ENCODE measurements around the gene HELZ2.

HELZ2 gene

DNA sequence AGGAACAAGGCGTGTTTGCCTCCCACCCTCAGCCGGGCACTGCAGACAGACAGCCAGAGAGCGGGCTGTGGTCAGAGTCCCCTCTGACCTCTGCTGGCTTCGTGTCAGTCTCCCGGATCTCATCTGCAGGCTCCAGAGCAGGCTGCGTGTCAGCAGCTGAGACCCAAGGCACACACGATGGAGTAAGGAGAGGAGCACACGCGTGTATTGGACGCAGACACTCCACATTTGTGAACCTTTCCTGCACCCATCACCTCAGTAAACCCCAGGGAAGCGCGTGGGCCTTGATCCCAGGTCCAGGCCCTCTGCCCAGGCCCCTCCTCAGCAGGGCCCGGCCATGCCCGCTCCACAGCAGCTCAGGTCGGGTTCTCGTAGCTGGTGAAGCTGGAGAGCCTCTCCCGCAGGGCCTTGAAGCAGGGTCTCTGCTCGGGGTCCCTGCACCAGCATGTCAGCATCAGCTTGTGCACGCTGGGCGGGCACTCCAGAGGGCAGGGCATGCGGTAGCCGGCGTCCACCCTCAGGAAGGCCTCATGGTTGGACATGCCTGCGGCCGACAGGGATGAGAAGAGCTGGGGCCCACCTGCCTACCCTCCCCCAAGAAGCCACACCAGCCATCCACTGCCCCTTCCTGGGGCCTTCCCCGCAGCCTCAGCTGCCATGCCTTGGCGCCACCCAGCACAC, 44.7 kb downstream of the HELZ2 start:
- no peak overlapping the region for H3K27ac ChIP-seq
- H3K4me3 ChIP-seq (ENCODE audit: low read depth, low read length): no peak overlapping the region
- H3K9me3 ChIP-seq (ENCODE audit: severe bottlenecking): no peaks in the 10 kb centered on the region
- DNase-seq: no peak
- no peaks in the 10 kb centered on the region for H3K36me3 ChIP-seq
- H3K27me3 ChIP-seq (ENCODE audit: insufficient read depth, low read depth, severe bottlenecking): no peaks in the 10 kb centered on the region
- TF ChIP-seq, protein P1, sequence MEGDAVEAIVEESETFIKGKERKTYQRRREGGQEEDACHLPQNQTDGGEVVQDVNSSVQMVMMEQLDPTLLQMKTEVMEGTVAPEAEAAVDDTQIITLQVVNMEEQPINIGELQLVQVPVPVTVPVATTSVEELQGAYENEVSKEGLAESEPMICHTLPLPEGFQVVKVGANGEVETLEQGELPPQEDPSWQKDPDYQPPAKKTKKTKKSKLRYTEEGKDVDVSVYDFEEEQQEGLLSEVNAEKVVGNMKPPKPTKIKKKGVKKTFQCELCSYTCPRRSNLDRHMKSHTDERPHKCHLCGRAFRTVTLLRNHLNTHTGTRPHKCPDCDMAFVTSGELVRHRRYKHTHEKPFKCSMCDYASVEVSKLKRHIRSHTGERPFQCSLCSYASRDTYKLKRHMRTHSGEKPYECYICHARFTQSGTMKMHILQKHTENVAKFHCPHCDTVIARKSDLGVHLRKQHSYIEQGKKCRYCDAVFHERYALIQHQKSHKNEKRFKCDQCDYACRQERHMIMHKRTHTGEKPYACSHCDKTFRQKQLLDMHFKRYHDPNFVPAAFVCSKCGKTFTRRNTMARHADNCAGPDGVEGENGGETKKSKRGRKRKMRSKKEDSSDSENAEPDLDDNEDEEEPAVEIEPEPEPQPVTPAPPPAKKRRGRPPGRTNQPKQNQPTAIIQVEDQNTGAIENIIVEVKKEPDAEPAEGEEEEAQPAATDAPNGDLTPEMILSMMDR (IDR thresholded peaks at IDR 0.05; ENCODE audit: low read depth, low read length): no peak

- H3K27me3 ChIP-seq (ENCODE audit: insufficient read depth, low read depth, severe bottlenecking): no peaks in the 10 kb centered on the region
- DNase-seq: no peak
- TF ChIP-seq, protein P1 (IDR thresholded peaks at IDR 0.05; ENCODE audit: low read depth, low read length): no peak
- peaks cover 16% of the 10 kb centered on the region for H3K36me3 ChIP-seq
- H3K27ac ChIP-seq: no peak overlapping the region
- no peak overlapping the region for H3K4me3 ChIP-seq (ENCODE audit: low read depth, low read length)
- peaks cover 9% of the 10 kb centered on the region for H3K9me3 ChIP-seq (ENCODE audit: severe bottlenecking)
These were observed 46.9 kb downstream of the HELZ2 start for GRCh38 chr20:63527184-63527583.

- no peak overlapping the region for H3K4me3 ChIP-seq (ENCODE audit: low read depth, low read length)
- TF ChIP-seq, protein P1 (IDR thresholded peaks at IDR 0.05; ENCODE audit: low read depth, low read length): no peak
- no peak overlapping the region for H3K27ac ChIP-seq
- H3K9me3 ChIP-seq (ENCODE audit: severe bottlenecking): peaks cover 9% of the 10 kb centered on the region
- peaks cover 26% of the 10 kb centered on the region for H3K36me3 ChIP-seq
- DNase-seq: no peak
- H3K27me3 ChIP-seq (ENCODE audit: insufficient read depth, low read depth, severe bottlenecking): no peaks in the 10 kb centered on the region
These were observed 48.1 kb downstream of the HELZ2 start for GRCh38 chr20:63525971-63526370.

DNA sequence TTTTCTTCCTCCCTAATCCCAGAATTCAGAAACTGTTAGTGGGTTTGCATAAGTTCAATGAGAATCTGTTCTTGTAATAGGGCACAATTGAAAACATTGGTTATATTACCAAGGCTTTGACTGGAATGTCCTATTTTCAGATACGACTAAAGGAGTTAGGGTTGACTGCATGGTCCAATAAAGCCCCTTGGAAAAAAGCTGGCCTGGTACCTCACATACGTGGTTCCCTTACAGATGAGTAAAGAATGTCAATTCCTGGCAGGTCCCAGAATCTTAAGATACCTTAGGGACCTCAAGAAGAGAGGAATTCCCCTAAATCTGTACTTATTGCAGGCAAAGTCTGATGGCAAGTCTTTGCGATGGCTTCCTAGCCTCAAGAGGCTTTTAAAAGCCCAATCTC, 48.9 kb downstream of the HELZ2 start:
- TF ChIP-seq, protein P1 (IDR thresholded peaks at IDR 0.05; ENCODE audit: low read depth, low read length): no peak
- H3K27ac ChIP-seq: no peak overlapping the region
- no peak for DNase-seq

More for the DNA sequence above, 48.9 kb downstream of the HELZ2 start:
- peaks cover 9% of the 10 kb centered on the region for H3K9me3 ChIP-seq (ENCODE audit: severe bottlenecking)
- no peak overlapping the region for H3K4me3 ChIP-seq (ENCODE audit: low read depth, low read length)
- H3K27me3 ChIP-seq (ENCODE audit: insufficient read depth, low read depth, severe bottlenecking): no peaks in the 10 kb centered on the region
- peaks cover 27% of the 10 kb centered on the region for H3K36me3 ChIP-seq
